GM18907 (cell line): ENCODE measurements around the gene INHA.

Source experiments
- ATAC-seq: cut with Tn5 transposase; IDR thresholded peaks from one replicate; pipeline ENCODE4 v1.9.1; 2021; ENCODE audit warnings: mild to moderate bottlenecking, moderate library complexity; ENCODE audit not compliant: unreplicated experiment

Gene INHA

DNA sequence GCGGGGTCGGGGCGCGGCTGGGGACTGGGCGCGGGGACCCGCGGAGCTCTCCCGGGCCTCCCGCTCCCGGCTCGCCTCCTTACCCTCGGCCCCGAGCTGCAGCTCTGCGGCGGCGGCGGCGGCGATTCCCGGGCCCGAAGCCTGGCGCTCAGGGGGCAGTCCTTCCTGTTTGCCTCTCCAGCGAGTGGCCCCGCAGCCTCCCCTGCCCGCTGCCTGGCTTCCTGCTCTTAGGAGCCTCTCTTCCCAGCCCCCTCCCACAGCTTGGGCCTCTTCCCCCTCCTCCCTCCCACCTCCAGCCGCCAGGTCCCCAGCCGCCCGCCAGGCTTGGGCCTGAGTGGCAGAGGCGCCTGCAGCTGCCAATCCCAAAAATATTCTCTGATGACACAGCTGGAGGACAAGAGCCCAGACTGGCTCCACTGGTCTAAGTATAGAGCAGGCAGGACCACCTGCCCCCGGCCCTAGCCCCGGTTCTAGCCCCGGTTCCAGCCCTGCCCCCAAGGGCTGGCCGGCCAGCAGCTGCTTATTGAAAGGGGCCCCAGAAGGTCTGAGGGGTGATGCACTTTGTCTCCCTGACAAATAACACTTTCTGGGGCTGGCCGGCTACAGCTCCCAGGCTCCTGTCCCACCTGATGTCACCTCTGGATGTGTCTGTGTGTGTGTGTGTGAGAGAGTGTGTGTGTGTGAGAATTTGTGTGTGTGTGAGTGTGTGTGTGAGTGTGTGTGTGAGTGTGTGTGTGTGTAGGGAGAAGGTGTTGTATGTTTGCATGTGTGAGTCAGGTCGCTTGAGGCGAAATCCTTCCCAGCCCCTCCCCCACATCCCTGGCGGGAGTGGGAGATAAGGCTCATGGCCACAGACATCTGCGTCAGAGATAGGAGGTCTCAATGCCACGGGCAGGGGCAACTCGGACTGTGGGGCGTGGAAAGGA is 536 bp upstream of the INHA start, which contains the start of gene OBSL1:
Gene OBSL1 (minus strand): TSS at position 229 of the 926 bp plus-strand sequence. CDS start 307 bp downstream, outside the sequence.
- ATAC-seq: no peak

DNA sequence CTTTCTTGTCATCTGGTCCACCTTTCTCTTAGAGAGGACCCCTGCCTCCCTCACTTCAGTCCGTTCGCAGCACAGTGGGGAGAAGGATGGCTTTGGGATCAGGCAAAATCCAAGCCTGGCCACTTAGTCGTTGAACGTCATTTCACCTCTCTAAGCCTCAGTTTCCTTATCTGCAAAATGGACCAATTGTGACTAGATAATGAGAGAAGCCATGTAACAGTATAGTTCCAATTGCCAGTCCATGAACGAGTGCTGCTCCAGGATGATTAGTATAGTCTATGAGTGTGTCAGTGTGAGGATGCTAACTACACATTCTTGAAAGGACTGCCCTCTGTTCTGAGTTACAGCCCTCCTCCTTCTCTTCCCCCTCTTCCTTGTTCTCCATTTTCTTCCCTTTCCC is 1.1 kb downstream of the INHA start:
- ATAC-seq: no peak

DNA sequence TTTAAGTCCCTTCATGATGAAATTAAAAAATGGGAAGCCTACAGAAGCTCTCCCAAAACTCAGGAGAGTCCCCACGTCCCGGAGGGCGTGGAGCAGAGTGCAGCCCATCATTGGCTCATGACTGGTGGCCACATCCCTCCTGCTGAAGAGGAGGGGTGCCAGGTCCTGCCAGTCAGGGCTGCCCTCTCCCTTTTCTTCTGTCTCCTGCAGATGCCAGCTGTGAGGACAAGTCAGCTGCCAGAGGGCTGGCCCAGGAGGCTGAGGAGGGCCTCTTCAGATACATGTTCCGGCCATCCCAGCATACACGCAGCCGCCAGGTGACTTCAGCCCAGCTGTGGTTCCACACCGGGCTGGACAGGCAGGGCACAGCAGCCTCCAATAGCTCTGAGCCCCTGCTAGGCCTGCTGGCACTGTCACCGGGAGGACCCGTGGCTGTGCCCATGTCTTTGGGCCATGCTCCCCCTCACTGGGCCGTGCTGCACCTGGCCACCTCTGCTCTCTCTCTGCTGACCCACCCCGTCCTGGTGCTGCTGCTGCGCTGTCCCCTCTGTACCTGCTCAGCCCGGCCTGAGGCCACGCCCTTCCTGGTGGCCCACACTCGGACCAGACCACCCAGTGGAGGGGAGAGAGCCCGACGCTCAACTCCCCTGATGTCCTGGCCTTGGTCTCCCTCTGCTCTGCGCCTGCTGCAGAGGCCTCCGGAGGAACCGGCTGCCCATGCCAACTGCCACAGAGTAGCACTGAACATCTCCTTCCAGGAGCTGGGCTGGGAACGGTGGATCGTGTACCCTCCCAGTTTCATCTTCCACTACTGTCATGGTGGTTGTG is 2.6 kb downstream of the INHA start:
- ATAC-seq: no peak

DNA sequence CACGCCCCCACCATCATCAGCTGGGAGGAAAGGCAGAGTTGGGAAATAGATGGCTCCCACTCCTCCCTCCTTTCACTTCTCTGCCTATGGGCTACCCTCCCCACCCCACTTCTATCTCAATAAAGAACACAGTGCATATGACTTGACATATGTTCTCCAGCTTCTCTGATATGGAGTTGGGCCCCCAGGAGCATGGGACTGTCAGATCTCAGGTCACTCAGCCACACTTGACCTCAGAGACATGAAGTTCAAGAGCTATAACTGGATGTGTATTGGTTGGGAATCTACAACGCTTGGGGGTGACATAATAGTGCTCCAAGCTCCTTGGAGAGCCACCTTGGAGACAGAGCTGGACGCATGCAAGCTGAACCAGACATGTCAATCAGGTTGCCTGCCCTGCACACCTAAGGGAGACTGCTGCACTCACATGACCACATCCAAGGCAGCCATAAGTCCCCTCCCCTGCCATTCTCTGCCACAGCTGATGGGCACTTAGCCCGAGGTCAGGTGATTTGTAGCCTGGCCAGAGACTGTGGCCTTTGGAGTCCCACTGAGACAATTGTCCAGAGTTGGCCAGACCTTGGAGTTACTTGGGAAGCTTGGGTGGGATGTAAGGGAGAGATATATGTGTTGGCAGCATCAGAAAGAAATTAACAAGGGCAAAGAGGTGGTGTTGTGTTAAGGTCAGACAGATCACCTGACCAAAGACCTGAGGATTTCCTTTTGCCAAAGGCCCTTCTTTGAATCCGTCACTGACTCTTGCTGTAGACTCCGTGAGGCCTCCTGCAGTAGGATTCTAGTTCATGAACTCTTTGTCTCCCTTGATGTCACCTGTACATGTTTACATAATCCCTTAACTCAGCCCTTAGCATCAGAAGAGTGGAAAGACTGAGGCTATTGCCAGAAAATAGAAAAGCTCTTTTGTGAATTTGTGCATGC is 3.7 kb downstream of the INHA start:
- no peak for ATAC-seq

DNA sequence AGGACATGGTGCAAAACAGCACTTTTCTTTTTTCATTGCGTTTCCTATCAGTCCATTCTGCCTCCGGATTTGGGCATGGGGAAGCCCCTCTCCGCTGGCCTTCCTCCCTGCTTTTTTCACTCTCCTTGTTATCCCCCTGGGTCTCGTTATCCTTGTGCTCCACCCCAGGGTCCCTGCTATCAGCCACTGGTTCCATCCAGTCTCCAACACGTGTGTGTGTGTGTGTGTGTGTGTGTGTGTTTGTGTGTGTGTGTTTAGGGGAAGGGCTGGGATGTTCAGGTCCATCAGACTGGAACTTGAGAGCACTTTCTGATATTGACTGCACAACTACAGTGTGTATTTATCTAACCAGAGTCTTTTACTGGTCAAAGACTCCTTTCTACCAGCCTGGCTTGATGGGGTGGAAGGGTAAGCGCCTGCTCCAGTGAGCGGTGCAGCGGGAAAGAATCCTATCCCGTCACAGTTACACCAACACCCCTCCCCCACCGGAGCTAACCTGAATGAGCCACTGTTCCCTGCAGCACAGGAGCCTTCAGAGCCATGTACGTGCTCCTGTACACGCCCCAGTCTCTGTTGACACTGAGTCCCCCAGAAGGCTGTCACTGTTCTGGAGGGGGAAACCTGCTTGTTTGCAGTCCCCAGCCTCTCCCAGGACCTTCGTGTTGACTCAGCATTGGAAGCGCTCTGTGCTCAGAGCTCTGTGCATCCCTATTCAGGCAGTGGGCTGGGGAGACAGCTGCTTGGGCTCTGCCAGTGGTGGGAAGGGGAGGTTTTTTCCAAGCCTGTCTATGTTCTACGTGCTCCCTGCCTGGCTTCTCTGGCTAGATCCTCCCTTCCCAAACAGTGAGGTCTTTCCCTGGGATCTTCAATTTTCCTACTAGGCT is 4.6 kb downstream of the INHA start:
- no peak for ATAC-seq

DNA sequence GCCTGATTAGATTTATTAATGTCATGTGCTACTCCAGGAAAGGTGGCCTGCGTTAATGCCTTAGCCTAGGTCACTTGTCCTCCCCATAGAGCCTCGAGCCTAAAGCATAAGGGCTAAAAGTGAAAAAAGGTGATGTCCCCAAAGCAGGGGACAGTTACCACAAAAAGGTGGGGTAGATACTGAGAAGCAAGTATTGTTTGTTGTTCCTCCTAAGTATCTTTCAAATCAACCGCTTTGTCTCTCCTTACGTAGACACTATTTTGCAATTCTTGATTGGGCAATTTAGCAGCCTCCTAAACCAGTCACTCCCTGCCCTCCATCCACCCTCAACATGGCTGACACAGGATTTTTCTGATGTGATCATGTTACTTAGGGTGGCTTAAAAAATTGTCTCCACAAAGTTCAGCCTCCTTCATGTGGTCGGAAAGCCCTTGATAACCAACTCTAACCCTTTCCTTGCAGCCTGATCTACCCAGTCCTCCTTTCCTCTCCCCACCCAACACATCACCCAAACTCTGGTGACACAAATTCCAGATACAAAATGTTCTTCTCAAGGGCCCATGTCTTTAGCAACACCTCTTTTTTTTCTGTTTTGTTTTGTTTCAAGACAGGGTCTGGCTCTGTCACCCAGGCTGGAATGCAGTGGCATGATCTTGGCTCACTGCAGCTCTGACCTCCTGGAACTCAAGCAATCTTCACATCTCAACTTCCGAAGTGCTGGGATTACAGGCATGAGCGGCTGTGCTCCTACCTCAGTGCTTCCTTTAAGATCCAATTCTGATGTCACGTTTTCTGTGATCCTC is 6.9 kb downstream of the INHA start:
- no peak for ATAC-seq

DNA sequence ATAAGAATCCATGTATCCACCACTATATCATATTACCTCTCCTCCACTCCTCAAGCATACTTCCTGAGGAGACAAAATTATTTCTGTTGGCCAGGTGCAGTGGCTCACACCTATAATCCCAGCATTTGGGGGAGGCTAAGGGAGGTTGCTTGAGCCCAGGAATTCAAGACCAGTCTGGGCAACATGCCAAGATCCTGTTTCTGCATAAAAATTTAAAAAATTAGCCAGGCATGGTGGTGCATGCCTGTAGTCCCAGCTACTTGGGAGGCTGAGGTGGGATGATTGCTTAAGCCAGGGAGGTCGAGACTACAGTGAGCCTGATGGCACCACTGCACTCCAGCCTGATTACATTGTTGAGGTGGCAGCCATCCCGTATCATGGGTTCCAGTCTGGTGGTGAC is 9.2 kb downstream of the INHA start:
- ATAC-seq: no peak

DNA sequence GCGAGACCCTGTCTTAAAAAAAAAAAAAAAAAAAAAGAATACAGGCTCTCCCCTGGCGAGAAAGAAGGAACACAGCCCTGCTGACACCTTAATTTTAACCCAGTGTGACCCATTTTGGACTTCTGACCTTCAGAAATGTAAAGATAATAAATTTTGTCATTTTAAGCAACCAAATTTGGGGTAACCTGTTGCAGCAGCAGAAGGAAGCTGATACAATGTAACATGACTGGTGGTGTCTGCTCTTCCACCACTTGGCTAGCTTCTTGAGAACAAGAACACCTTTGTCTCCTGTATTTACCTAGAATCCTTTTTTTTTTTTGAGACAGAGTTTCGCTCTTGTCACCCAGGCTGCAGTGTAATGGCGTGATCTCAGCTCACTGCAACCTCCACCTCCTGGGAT is 19.0 kb downstream of the INHA start:
- ATAC-seq: no peak

DNA sequence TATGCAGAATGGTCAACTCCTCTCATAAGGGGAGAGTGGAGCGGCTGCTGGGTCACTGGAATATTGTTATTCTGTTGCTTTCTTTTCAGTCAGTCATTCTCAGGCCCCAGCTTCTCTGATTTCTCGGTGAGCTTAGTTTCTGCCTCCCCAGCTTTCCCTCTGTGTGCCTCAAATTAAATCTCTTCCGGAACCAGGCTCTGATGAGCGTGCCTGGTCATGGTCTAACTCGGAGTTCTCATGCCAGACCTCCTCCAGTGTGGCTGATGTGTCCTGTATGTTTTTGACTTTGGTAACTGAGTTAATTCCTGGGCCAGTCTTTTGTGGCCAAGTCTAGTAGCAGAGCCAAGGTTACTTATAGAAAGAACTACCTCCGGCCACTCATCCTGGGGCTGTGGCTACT is 20.6 kb downstream of the INHA start:
- no peak for ATAC-seq

DNA sequence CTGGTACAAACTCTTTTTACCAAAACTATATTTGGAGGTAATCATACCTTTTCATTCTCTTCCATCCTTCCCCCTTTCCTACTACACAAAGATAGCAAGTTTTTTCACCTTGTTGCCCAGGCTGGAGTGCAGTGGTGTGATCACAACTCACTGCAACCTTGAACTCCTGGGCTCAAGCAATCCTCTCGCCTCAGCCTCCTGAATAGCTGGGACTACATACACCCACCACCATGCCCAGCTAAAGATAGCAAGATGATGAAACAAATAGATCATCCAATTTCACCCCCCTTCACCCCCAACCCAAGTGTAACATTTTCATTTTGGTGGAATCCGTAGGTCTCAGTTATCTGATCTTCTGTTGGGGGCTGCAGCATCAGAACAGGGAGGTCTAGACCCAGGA is 21.0 kb downstream of the INHA start:
- no peak for ATAC-seq

DNA sequence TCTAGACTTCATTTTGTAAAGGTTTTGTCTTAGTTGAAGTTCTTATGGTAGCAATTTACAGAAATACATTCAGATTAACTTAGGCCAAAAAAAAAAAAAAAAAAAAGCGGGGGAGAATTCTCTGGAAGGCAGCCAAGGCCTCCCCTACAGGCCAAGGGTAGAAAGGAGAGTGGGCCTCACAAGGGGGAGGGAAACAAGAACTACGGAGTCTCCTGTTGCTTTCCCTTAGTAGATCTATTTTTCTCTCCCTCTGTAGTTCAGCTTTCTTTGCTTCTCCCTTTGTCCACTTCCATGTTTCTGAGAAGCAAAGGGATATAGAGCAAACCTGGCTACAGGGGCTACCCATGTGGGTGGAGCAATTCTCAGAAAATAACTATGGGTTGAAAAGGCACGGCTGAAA is 23.1 kb downstream of the INHA start:
- no peak for ATAC-seq

DNA sequence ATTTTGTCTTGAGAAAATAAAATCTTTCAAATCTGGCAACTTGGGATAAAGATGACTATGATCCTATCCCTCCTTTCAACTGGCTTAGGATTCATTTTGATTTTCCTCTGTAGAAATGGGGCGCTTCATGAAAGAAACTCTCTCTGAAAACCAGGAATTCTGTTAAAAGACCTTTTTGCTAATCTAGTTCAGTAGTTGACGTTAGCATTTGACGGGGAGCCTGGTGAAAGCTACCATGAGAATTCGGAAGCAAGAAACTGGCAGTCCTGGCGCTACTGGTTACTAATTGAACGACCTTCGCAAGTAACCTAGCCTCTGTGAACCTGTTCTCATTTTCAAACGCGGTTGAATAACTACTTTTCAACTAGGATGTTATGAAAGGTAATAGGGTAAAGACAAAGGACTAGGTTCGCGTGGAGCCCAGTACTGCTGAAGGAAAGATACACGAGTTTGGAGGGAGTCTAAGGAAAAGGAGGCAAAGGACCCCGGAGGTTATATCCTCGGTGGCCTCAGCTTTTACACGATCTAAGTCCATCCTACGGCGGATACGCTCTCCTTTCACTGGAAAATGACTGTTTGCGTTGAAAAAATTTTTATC is 24.9 kb downstream of the INHA start:
- ATAC-seq: peak; percentile 6

DNA sequence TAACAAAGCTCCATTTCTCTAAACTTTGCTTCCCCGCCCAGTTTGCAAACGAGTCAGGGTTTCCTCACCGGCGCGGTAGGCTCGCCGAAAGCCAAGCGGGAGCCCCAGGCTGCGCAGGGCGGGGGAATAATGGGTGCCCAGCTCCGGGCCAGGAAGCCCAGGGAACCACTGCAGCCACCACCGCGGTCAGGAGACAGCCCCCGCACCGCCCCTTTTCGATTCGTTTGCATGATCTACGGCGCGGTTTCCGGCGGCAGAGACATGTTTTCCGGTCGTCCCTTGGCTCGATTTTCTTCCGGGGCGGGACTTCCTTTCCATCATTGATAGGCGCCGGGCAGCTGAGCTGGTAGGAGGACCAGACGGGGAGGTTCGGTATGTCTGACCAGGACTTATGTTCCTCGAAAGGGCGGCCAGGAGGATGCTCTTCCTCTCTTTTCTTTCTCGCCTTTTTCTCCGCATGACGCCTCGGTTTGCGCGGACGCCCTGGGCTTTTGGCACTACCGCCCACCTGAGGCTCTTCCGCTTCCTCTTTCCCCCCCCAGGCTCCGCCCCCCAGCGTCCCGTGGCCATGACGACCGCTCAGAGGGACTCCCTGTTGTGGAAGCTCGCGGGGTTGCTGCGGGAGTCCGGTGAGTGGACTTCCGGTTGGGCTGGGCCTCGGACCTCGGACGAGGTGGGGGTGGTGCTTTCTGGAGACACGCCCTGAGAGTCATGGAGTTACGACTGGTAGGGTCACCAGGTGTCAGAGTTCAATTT is 25.6 kb downstream of the INHA start, which contains the start of gene STK11IP:
Gene STK11IP (plus strand): TSS at position 306 of the 756 bp plus-strand sequence. CDS start 263 bp downstream, at position 569.
- ATAC-seq: peak; percentile 92

DNA sequence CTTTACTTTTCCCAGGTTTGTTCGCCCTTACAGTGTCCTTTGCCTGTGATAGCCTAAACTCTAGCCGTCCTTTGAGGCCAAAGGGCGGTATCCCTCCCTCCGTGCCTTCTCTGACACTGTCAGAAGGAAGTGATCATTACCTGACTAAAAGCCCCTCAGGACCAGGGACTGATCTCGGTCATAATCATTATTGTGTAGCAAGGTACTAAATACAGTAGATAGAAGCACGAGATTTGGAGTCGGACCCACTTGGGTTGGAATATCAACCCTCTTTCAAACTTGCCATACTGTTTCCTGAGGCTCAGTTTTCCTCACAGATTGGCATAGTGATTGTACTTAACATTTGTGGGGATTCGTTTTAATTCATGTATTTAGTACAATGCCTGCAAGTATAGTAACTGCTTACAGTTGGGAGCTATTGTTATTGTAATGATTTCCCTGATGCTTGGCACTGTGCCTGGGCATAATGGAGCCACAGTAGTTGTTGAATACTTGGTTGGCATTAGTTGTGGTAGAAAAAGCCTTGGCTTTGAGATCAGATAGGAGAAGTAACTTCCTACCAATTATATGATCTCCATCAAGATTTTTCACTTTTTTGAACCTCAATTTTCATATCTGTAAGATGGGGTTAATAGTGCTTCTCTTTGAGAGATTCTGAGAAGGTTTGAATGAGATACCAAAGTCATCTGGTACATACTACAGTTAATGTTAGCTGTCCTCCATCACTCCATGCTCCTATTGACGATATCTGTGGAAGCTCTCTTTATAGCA is 26.4 kb downstream of the INHA start:
- ATAC-seq: no peak

DNA sequence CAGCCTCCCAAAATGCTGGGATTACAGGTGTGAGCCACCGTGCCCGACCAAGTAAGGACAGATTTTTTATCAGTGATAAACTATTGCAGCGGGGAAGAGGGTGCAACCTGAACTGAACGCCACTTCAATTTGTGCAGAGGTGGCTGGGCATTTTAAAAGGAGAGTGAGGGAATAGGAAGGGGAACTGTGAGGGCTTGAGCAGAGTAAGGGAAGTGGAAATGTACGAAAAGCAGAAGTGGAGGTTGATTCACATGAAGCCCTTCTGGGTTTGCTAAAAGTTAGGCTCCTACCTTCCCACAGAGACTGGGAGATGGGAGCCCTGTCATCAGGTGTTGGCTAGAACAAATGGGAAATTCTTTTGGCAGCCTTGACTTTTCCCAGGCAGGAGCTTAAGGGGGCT is 31.7 kb downstream of the INHA start:
- no peak for ATAC-seq

DNA sequence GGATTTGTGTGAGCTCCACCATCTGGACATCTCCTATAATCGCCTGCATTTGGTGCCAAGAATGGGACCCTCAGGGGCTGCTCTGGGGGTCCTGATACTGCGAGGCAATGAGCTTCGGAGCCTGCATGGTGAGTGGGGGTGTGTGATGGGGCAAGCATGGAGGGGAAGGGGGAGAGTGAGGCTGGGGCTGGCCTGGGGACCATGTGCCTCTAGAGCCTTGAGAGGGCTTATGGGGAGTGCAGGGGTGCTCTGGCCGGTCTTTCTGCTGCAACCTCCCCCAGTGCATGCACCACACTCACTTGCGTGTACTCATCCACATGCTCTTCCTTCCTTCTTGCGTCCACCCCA is 33.5 kb downstream of the INHA start:
- no peak for ATAC-seq

DNA sequence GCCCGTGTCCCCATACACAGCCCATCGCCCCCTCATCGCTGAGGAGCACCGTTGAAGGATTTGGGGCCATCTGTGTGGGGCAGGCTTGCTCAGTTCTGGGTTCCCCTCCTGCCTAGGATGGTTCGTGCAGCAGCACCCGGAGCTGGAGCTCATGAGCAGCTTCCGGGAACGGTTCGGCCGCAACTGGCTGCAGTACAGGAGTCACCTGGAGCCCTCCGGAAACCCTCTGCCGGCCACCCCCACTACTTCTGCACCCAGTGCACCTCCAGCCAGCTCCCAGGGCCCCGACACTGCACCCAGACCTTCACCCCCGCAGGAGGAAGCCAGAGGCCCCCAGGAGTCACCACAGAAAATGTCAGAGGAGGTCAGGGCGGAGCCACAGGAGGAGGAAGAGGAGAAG is 35.8 kb downstream of the INHA start:
- no peak for ATAC-seq
